B cell (primary cell): Measurements from ENCODE around the gene GLI1. TPM values are rescaled to one million over a fixed set of nuclear protein-coding genes. Genes with fewer than 3 reads are reported as not detected.

Experiments
- ATAC-seq: fragments of 200-7000 bp; cut with Tn5 transposase; one replicate; pipeline ENCODE4 v1.10.0; 2021; ENCODE audit warnings: low read depth, mild to moderate bottlenecking, moderate number of reproducible peaks, moderate library complexity
- CTCF ChIA-PET: fragments of 350-600 bp; sonication (Branson Sonifier 250); formaldehyde crosslinking; loops from one replicate; lab custom pipeline; 2021; ENCODE audit warnings: antibody characterized with exemption, inconsistent platforms; lab: Charles Lee
- POLR2A ChIA-PET: fragments of 350-600 bp; sonication (Branson Sonifier 250); formaldehyde crosslinking; loops from one replicate; lab custom pipeline; 2021; ENCODE audit warnings: antibody characterized with exemption; lab: Charles Lee
- DNase-seq: peaks from one replicate; pipeline ENCODE4 v3.0.0; 2013
- H2AFZ ChIP-seq: 2 replicates; pipeline ENCODE4 v1.6.1; 2012; ENCODE audit warnings: mild to moderate bottlenecking, low read depth, low read length; ENCODE audit not compliant: insufficient read depth, poor library complexity, severe bottlenecking
- H3K27ac ChIP-seq, 2 donors: 1 replicate in 1 of 2; 2 replicates in 1 of 2; pipeline ENCODE4 v1.5.1; 2012 to 2013; ENCODE audit warnings: low read length in 2 of 2, mild to moderate bottlenecking in 2 of 2, moderate library complexity in 1 of 2
- H3K27me3 ChIP-seq, 4 experiments: fragments of 200-600 bp in 1 of 4; sonication (generic) in 1 of 4; replicated peaks in 1 of 4; 1 replicate in 2 of 4; 2 replicates in 2 of 4; pipeline versions ENCODE4 v1.6.1 to v1.7.0; 2013 to 2016; ENCODE audit warnings: low read length in 3 of 4, mild to moderate bottlenecking in 2 of 4, mixed read lengths in 1 of 4, moderate library complexity in 1 of 4; ENCODE audit not compliant: insufficient read depth in 4 of 4, control insufficient read depth in 3 of 4; ENCODE audit errors: control extremely low read depth in 1 of 4
- H3K36me3 ChIP-seq, 2 experiments: replicated peaks in 1 of 2; 1 replicate in 1 of 2; 2 replicates in 1 of 2; pipeline versions ENCODE4 v1.6.1 to v1.7.1; 2013; ENCODE audit warnings: low read length in 1 of 2; ENCODE audit not compliant: insufficient read depth in 2 of 2, control insufficient read depth in 1 of 2; ENCODE audit errors: control extremely low read depth in 1 of 2, extremely low read depth in 1 of 2
- H3K4me1 ChIP-seq, 2 donors: fragments of 200-600 bp in 1 of 2; sonication (generic) in 1 of 2; 1 replicate in 1 of 2; 2 replicates in 1 of 2; pipeline versions ENCODE4 v1.5.1 to v1.6.1; 2013 to 2017; ENCODE audit warnings: low read length in 2 of 2; ENCODE audit not compliant: control insufficient read depth in 2 of 2, insufficient read depth in 2 of 2
- H3K4me2 ChIP-seq: replicated peaks from 2 replicates; pipeline ENCODE3; 2012; ENCODE audit warnings: mild to moderate bottlenecking, low read depth, low read length; ENCODE audit not compliant: poor library complexity, severe bottlenecking
- H3K4me3 ChIP-seq, 5 experiments: fragments of 200-600 bp in 1 of 5; sonication (generic) in 1 of 5; 1 replicate in 3 of 5; 2 replicates in 2 of 5; pipeline versions ENCODE4 v1.5.1 to v1.7.0; 2011 to 2016; ENCODE audit warnings: low read length in 4 of 5, mild to moderate bottlenecking in 4 of 5, low read depth in 2 of 5, control low read depth in 1 of 5, moderate library complexity in 1 of 5; ENCODE audit not compliant: insufficient read depth in 1 of 5; ENCODE audit errors: control extremely low read depth in 1 of 5, extremely low read depth in 1 of 5
- H3K79me2 ChIP-seq: fragments of 200-600 bp; sonication (generic); one replicate; pipeline ENCODE4 v1.6.0; 2016; ENCODE audit warnings: low read length; ENCODE audit not compliant: control insufficient read depth, insufficient read depth
- H3K9ac ChIP-seq: fragments of 200-600 bp; sonication (generic); 2 replicates; pipeline ENCODE4 v1.6.1; 2017; ENCODE audit warnings: mild to moderate bottlenecking, low read length, moderate library complexity
- H3K9me3 ChIP-seq, 3 donors: one replicate each; pipeline versions ENCODE4 v1.6.1 to v1.7.1; 2013; ENCODE audit warnings: low read length in 2 of 3; ENCODE audit not compliant: control insufficient read depth in 2 of 3, insufficient read depth in 1 of 3; ENCODE audit errors: control extremely low read depth in 1 of 3
- H4K20me1 ChIP-seq: 2 replicates; pipeline ENCODE4 v1.6.0; 2012; ENCODE audit warnings: mild to moderate bottlenecking, low read length; ENCODE audit not compliant: insufficient read depth, control insufficient read depth, poor library complexity, severe bottlenecking
- H3K27ac Mint-ChIP-seq: one replicate; pipeline ENCODE4 v1.8.0; 2021; ENCODE audit warnings: mixed read lengths
- H3K27me3 Mint-ChIP-seq: one replicate; pipeline ENCODE4 v1.8.0; 2021; ENCODE audit warnings: mixed read lengths
- H3K4me1 Mint-ChIP-seq: one replicate; pipeline ENCODE4 v1.8.0; 2021; ENCODE audit warnings: mixed read lengths
- H3K4me3 Mint-ChIP-seq: one replicate; pipeline ENCODE4 v1.8.0; 2021; ENCODE audit warnings: mixed read lengths
- H3K9me3 Mint-ChIP-seq: one replicate; pipeline ENCODE4 v1.8.0; 2022; ENCODE audit warnings: mixed read lengths; ENCODE audit not compliant: insufficient read depth
- CTCF ChIP-seq: fragments of 200-600 bp; IDR thresholded peaks from one replicate; pipeline ENCODE4 v1.8.0; 2022; ENCODE audit warnings: antibody characterized with exemption, mild to moderate bottlenecking
- EZH2 ChIP-seq: IDR thresholded peaks from 2 replicates; pipeline ENCODE4 v1.6.1; 2012; ENCODE audit warnings: borderline replicate concordance, low read depth, mild to moderate bottlenecking, moderate library complexity, low read length; ENCODE audit not compliant: insufficient read depth, poor library complexity, severe bottlenecking
- WGBS: methylation state at CpG from one replicate; pipeline ENCODE4 v1.1.5; 2013; ENCODE audit warnings: missing lambda C conversion rate; ENCODE audit not compliant: insufficient coverage; 5-methylcytosine and 5-hydroxymethylcytosine counted together
- intact Hi-C: fragments of 100-400 bp; cut with micrococcal nuclease; formaldehyde crosslinking; loops from one replicate; pipeline ENCODE4 v1.10.0; 2022
- polyA plus RNA-seq: library from polyadenylated mRNA; depleted of rRNA; stranded (reverse); fragments of >200 nt; gene quantifications from 2 replicates; pipeline ENCODE4 v1.2.3, GENCODE V29; 2012
- total RNA-seq, 2 donors: library from RNA; stranded (reverse); fragments of 120-200 nt in 1 of 2; gene quantifications; 1 replicate in 1 of 2; 2 replicates in 1 of 2; pipeline versions ENCODE4 v1.2.3 to v1.2.4, GENCODE V29; 2013 to 2022

The GLI1 gene
- total and polyA plus RNA-seq, 2 donors (not counting 1 experiment from before 2014, with no cell fraction given) = 4.1 to 5.4 TPM

- ChIA-PET CTCF (no interaction called here), POLR2A (interaction anchor here (0.7 kb wide), 2 partner anchors 18 to 269 kb away, joined by 4 read pairs; no protein-coding TSS in a partner anchor)
- H3K79me2 ChIP-seq = peaks cover 28% of the 10 kb centered on the region
- no peak overlapping the region for H3K9ac ChIP-seq
- H3K4me1 ChIP-seq = no peaks in the 10 kb centered on the region
- intact Hi-C loops = no loop called here
- no peaks in the 10 kb centered on the region for H3K9me3 Mint-ChIP-seq
- TF ChIP-seq CTCF (no peak), EZH2 (no peak)
- H3K36me3 ChIP-seq = peaks cover 2 to 57% of the 10 kb centered on the region in 2 experiments
- H3K4me3 ChIP-seq = no peak overlapping the region
- no peaks in the 10 kb centered on the region for H4K20me1 ChIP-seq
- 92% methylated on average over 11 of the region's 12 CpGs for WGBS
- H3K9me3 ChIP-seq = no peaks in the 10 kb centered on the region
- no peak overlapping the region for H3K27ac ChIP-seq
- no peak for DNase-seq
- ATAC-seq = no peak
- peaks cover 7% of the 10 kb centered on the region for H3K4me1 Mint-ChIP-seq
- peak overlapping the region; percentile 10 for H3K27ac Mint-ChIP-seq
- no peaks in the 10 kb centered on the region for H3K27me3 ChIP-seq
- H2AFZ ChIP-seq = no peak overlapping the region
- no peak overlapping the region for H3K4me3 Mint-ChIP-seq
- H3K4me2 ChIP-seq = no peak overlapping the region
- H3K27me3 Mint-ChIP-seq = no peaks in the 10 kb centered on the region
These were observed 37.9 kb downstream of the GLI1 start for GRCh38 chr12:57497223-57498131.

GRCh38 chr12:57498132-57498502 is 38.5 kb downstream of the GLI1 start:
- Mint-ChIP-seq H3K9me3 (no peaks in the 10 kb centered on the region), H3K27ac (no peak overlapping the region), H3K4me1 (peaks cover 4% of the 10 kb centered on the region), H3K27me3 (no peaks in the 10 kb centered on the region), H3K4me3 (no peak overlapping the region)
- Histone ChIP-seq H3K4me2 (no peak overlapping the region), H3K27ac (no peak overlapping the region), H4K20me1 (no peaks in the 10 kb centered on the region), H3K4me3 (no peak overlapping the region), H3K79me2 (peaks cover 28% of the 10 kb centered on the region), H3K4me1 (no peaks in the 10 kb centered on the region), H3K27me3 (no peaks in the 10 kb centered on the region), H3K9me3 (no peaks in the 10 kb centered on the region), H3K36me3 (peaks cover 3 to 58% of the 10 kb centered on the region in 2 experiments), H3K9ac (no peak overlapping the region), H2AFZ (no peak overlapping the region)
- TF ChIP-seq EZH2 (no peak), CTCF (no peak)
- ATAC-seq (no peak), DNase-seq (no peak)
- ChIA-PET CTCF (no interaction called here), POLR2A (no interaction called here)
- intact Hi-C loops = no loop called here
- 98% methylated on average over 6 of the region's 9 CpGs for WGBS
